HEK293 (cell line): Measurements from ENCODE around the gene CCDC8.

Experiments
- CTCF ChIA-PET: fragments of 350-600 bp; formaldehyde crosslinking; extraction: SDS; loops from one replicate; lab custom pipeline; 2021; ENCODE audit warnings: antibody characterized with exemption; lab: Yijun Ruan, JAX
- POLR2A ChIA-PET: fragments of 300-600 bp; formaldehyde crosslinking; extraction: SDS; loops from one replicate; lab custom pipeline; 2020; ENCODE audit warnings: antibody characterized with exemption, inconsistent platforms; lab: Yijun Ruan, JAX
- H3K27ac ChIP-seq: fragments of 200-500 bp; sonication (Bioruptor generic); 2 replicates; pipeline ENCODE4 v1.5.1; 2014; ENCODE audit warnings: low read depth, low read length, control low read depth, inconsistent platforms; ENCODE audit errors: extremely low read depth
- H3K36me3 ChIP-seq, 2 experiments: fragments of 200-500 bp in 1 of 2; sonication (Bioruptor generic) in 1 of 2; 1 replicate in 1 of 2; 2 replicates in 1 of 2; pipeline ENCODE4 v1.5.1; 2014 to 2017; ENCODE audit warnings: inconsistent platforms in 2 of 2, low read length in 2 of 2; ENCODE audit not compliant: control insufficient read depth in 2 of 2, insufficient read depth in 1 of 2
- H3K4me1 ChIP-seq: fragments of 200-500 bp; sonication (Bioruptor generic); 2 replicates; pipeline ENCODE4 v1.5.1; 2014; ENCODE audit warnings: mild to moderate bottlenecking, low read length, inconsistent platforms; ENCODE audit not compliant: control insufficient read depth, insufficient read depth
- H3K4me3 ChIP-seq: 2 replicates; pipeline ENCODE4 v1.5.1; 2011; ENCODE audit warnings: low read depth, mild to moderate bottlenecking, control low read depth, low read length, moderate library complexity
- H3K9me3 ChIP-seq: fragments of 200-500 bp; sonication (Bioruptor generic); 2 replicates; pipeline ENCODE4 v1.5.1; 2014; ENCODE audit warnings: low read depth, low read length, inconsistent platforms; ENCODE audit not compliant: control insufficient read depth, insufficient read depth
- AEBP2 ChIP-seq: fragments of 450-650 bp; formaldehyde crosslinking; IDR thresholded peaks from 2 replicates; pipeline ENCODE4 v1.5.1; 2016; ENCODE audit warnings: missing biosample characterization, missing genetic modification characterization, borderline replicate concordance
- CTCF ChIP-seq: fragments of 450-650 bp; formaldehyde crosslinking; IDR thresholded peaks from 2 replicates; pipeline ENCODE4 v1.5.1; 2016; ENCODE audit warnings: missing biosample characterization, missing genetic modification characterization
- PRDM6 ChIP-seq: fragments of 450-650 bp; formaldehyde crosslinking; IDR thresholded peaks from 2 replicates; pipeline ENCODE4 v1.5.1; 2017; ENCODE audit warnings: missing biosample characterization, missing genetic modification characterization
- SCRT1 ChIP-seq: fragments of 450-650 bp; formaldehyde crosslinking; IDR thresholded peaks from 2 replicates; pipeline ENCODE4 v1.5.1; 2016; ENCODE audit warnings: missing biosample characterization, missing genetic modification characterization, borderline replicate concordance
- SP3 ChIP-seq: fragments of 450-650 bp; formaldehyde crosslinking; IDR thresholded peaks from 2 replicates; pipeline ENCODE4 v1.5.1; 2016; ENCODE audit warnings: missing biosample characterization, missing genetic modification characterization
- YY2 ChIP-seq: fragments of 450-650 bp; formaldehyde crosslinking; IDR thresholded peaks from 2 replicates; pipeline ENCODE4 v1.5.1; 2016; ENCODE audit warnings: missing biosample characterization, missing genetic modification characterization
- ZBTB17 ChIP-seq: fragments of 450-650 bp; formaldehyde crosslinking; IDR thresholded peaks from 2 replicates; pipeline ENCODE4 v1.5.1; 2016; ENCODE audit warnings: missing biosample characterization, missing genetic modification characterization
- ZIC2 ChIP-seq: fragments of 450-650 bp; formaldehyde crosslinking; IDR thresholded peaks from 2 replicates; pipeline ENCODE4 v1.5.1; 2016; ENCODE audit warnings: missing biosample characterization, missing genetic modification characterization
- ZNF10 ChIP-seq: fragments of 450-650 bp; formaldehyde crosslinking; IDR thresholded peaks from 2 replicates; pipeline ENCODE4 v1.5.1; 2017; ENCODE audit warnings: missing biosample characterization, missing genetic modification characterization
- ZNF112 ChIP-seq: fragments of 450-650 bp; formaldehyde crosslinking; IDR thresholded peaks from 2 replicates; pipeline ENCODE4 v1.5.0; 2017; ENCODE audit warnings: missing biosample characterization, missing genetic modification characterization
- ZNF138 ChIP-seq: fragments of 450-650 bp; formaldehyde crosslinking; IDR thresholded peaks from 2 replicates; pipeline ENCODE4 v1.5.1; 2016; ENCODE audit warnings: missing biosample characterization, missing genetic modification characterization, borderline replicate concordance
- ZNF175 ChIP-seq: fragments of 450-650 bp; formaldehyde crosslinking; IDR thresholded peaks from 2 replicates; pipeline ENCODE4 v1.5.1; 2016; ENCODE audit warnings: missing biosample characterization, missing genetic modification characterization
- ZNF202 ChIP-seq: fragments of 450-650 bp; formaldehyde crosslinking; IDR thresholded peaks from 2 replicates; pipeline ENCODE4 v1.5.1; 2016; ENCODE audit warnings: missing biosample characterization, missing genetic modification characterization, borderline replicate concordance
- ZNF274 ChIP-seq, 2 experiments: fragments of 200-500 bp in 1 of 2; fragments of 450-650 bp in 1 of 2; sonication (Bioruptor generic) in 1 of 2; formaldehyde crosslinking in 1 of 2; IDR thresholded peaks; 2 replicates each; pipeline versions ENCODE4 v1.5.1 to v1.6.1; 2014 to 2016; ENCODE audit warnings: borderline replicate concordance in 1 of 2, inconsistent platforms in 1 of 2, low read length in 1 of 2, missing biosample characterization in 1 of 2, missing genetic modification characterization in 1 of 2
- ZNF292 ChIP-seq: fragments of 450-650 bp; formaldehyde crosslinking; IDR thresholded peaks from 2 replicates; pipeline ENCODE4 v1.5.1; 2016; ENCODE audit warnings: low read depth, missing biosample characterization, missing genetic modification characterization, borderline replicate concordance
- ZNF311 ChIP-seq: fragments of 450-650 bp; formaldehyde crosslinking; IDR thresholded peaks from 2 replicates; pipeline ENCODE4 v1.5.1; 2017; ENCODE audit warnings: missing biosample characterization, missing genetic modification characterization, borderline replicate concordance
- ZNF335 ChIP-seq: fragments of 450-650 bp; formaldehyde crosslinking; conservative IDR thresholded peaks from 2 replicates; pipeline ENCODE4 v1.5.1; 2016; ENCODE audit warnings: missing biosample characterization, missing genetic modification characterization
- ZNF350 ChIP-seq: fragments of 450-650 bp; formaldehyde crosslinking; IDR thresholded peaks from 2 replicates; pipeline ENCODE4 v1.5.0; 2017; ENCODE audit warnings: missing biosample characterization, mild to moderate bottlenecking, missing genetic modification characterization
- ZNF366 ChIP-seq: fragments of 450-650 bp; formaldehyde crosslinking; conservative IDR thresholded peaks from 2 replicates; pipeline ENCODE4 v1.5.1; 2016; ENCODE audit warnings: missing biosample characterization, missing genetic modification characterization
- ZNF37A ChIP-seq: fragments of 450-650 bp; IDR thresholded peaks from 2 replicates; pipeline ENCODE4 v1.5.1; 2018; ENCODE audit warnings: missing biosample characterization, missing genetic modification characterization
- ZNF514 ChIP-seq: fragments of 450-650 bp; formaldehyde crosslinking; IDR thresholded peaks from 2 replicates; pipeline ENCODE4 v1.5.1; 2016; ENCODE audit warnings: missing biosample characterization, missing genetic modification characterization
- ZNF548 ChIP-seq: fragments of 450-650 bp; formaldehyde crosslinking; IDR thresholded peaks from 2 replicates; pipeline ENCODE4 v1.5.1; 2016; ENCODE audit warnings: missing biosample characterization, missing genetic modification characterization
- ZNF549 ChIP-seq: fragments of 450-650 bp; IDR thresholded peaks from 2 replicates; pipeline ENCODE4 v1.5.1; 2018; ENCODE audit warnings: missing biosample characterization, missing genetic modification characterization, mild to moderate bottlenecking, inconsistent platforms, moderate library complexity
- ZNF624 ChIP-seq: fragments of 450-650 bp; formaldehyde crosslinking; IDR thresholded peaks from 2 replicates; pipeline ENCODE4 v1.5.1; 2017; ENCODE audit warnings: missing biosample characterization, missing genetic modification characterization
- ZNF660 ChIP-seq: fragments of 450-650 bp; IDR thresholded peaks from 2 replicates; pipeline ENCODE4 v1.5.1; 2018; ENCODE audit warnings: missing biosample characterization, mild to moderate bottlenecking, missing genetic modification characterization
- ZNF677 ChIP-seq: fragments of 450-650 bp; IDR thresholded peaks from 2 replicates; pipeline ENCODE4 v1.5.0; 2018; ENCODE audit warnings: missing biosample characterization, mild to moderate bottlenecking, missing genetic modification characterization, moderate library complexity
- ZNF704 ChIP-seq: fragments of 450-650 bp; formaldehyde crosslinking; IDR thresholded peaks from 2 replicates; pipeline ENCODE4 v1.5.1; 2016; ENCODE audit warnings: missing biosample characterization, missing genetic modification characterization
- ZNF791 ChIP-seq: fragments of 450-650 bp; formaldehyde crosslinking; IDR thresholded peaks from 2 replicates; pipeline ENCODE4 v1.5.1; 2016; ENCODE audit warnings: missing biosample characterization, missing genetic modification characterization
- ZNF792 ChIP-seq: fragments of 450-650 bp; formaldehyde crosslinking; IDR thresholded peaks from 2 replicates; pipeline ENCODE4 v1.5.1; 2016; ENCODE audit warnings: missing biosample characterization, missing genetic modification characterization
- ZNF830 ChIP-seq: fragments of 450-650 bp; IDR thresholded peaks from 2 replicates; pipeline ENCODE4 v1.5.0; 2018; ENCODE audit warnings: missing biosample characterization, missing genetic modification characterization, low read depth, mild to moderate bottlenecking, moderate library complexity
- ZSCAN4 ChIP-seq: fragments of 450-650 bp; formaldehyde crosslinking; IDR thresholded peaks from 2 replicates; pipeline ENCODE4 v1.5.1; 2017; ENCODE audit warnings: missing biosample characterization, missing genetic modification characterization

Gene CCDC8

GRCh38 chr19:46413262-46414031 lies at the start of gene CCDC8:
Gene CCDC8 (minus strand): TSS chr19:46413564. CDS start chr19:46412810, 754 bp downstream.
- H3K4me3 ChIP-seq, result peak within 1 kb of the TSS; percentile 48
- H3K4me1 ChIP-seq, result peaks cover 29% of the 10 kb centered on the region
- H3K36me3 ChIP-seq, result peaks cover 0 to 24% of the 10 kb centered on the region in 2 experiments; a peak in 2 of 3 replicates
- H3K27ac ChIP-seq, result peak within 1 kb of the TSS; percentile 88
- CTCF ChIA-PET, result interaction anchor here (0.6 to 2.5 kb wide), 5 partner anchors 12 to 241 kb away, joined by 3 to 9 read pairs (median 5); no protein-coding TSS in a partner anchor
- POLR2A ChIA-PET, result interaction anchor here (0.6 to 1.4 kb wide), 24 partner anchors 8 to 1114 kb away, joined by 3 to 10 read pairs (median 4); partner anchors contain the start of genes CCDC61, PNMA8B, PPP5C and SYMPK
- H3K9me3 ChIP-seq, result no peaks in the 10 kb centered on the region
- peak; percentile 48; the same call in 1 of the 2 replicates for TF ChIP-seq ZNF366 (tag by site-specific recombination)
- no peak for TF ChIP-seq ZSCAN4
- TF ChIP-seq ZNF311 (tag by site-specific recombination), result no peak
- TF ChIP-seq ZNF112 (tag by site-specific recombination), result no peak
- peak; percentile 94 for TF ChIP-seq ZNF335 (tag by site-specific recombination)
- TF ChIP-seq ZNF549, result no peak
- peak; percentile 84 for TF ChIP-seq ZNF10 (tag by site-specific recombination)
- peak; percentile 96 for TF ChIP-seq SP3 (tag by site-specific recombination)
- TF ChIP-seq ZNF175 (tag by site-specific recombination), result no peak
- 0 out of 2 replicates have a peak, but pooled peaks have one; percentile 7 for TF ChIP-seq ZNF792 (tag by site-specific recombination)
- TF ChIP-seq ZNF791 (tag by site-specific recombination), result no peak
- TF ChIP-seq ZNF350 (tag by site-specific recombination), result no peak
- no peak for TF ChIP-seq ZNF514 (tag by site-specific recombination)
- TF ChIP-seq ZNF138 (tag by site-specific recombination), result no peak
- no peak for TF ChIP-seq AEBP2 (tag by site-specific recombination)
- no peak for TF ChIP-seq PRDM6
- no peak for TF ChIP-seq ZNF830 (tag by site-specific recombination)
- TF ChIP-seq ZNF624, result no peak
- TF ChIP-seq ZNF37A, result no peak
- no peak for TF ChIP-seq ZNF704
- TF ChIP-seq YY2 (tag by site-specific recombination), result peak; percentile 24; the same call in 1 of the 2 replicates
- no peak for TF ChIP-seq ZNF202
- no peak for TF ChIP-seq ZNF548 (tag by site-specific recombination)
- TF ChIP-seq ZNF677 (tag by site-specific recombination), result no peak
- peak; percentile 82 for TF ChIP-seq ZNF660 (tag by site-specific recombination)
- no peak for TF ChIP-seq SCRT1 (tag by site-specific recombination)
- TF ChIP-seq CTCF, result no peak
- TF ChIP-seq ZIC2, result peak; percentile 67
- TF ChIP-seq ZNF292 (tag by site-specific recombination), result no peak
- no peak for TF ChIP-seq ZNF274 (IDR thresholded peaks at IDR 0.05; ENCODE audit: low read length)
- TF ChIP-seq ZNF274 (tag by site-specific recombination; IDR thresholded peaks at IDR 0.05; ENCODE audit: borderline replicate concordance), result no peak
- TF ChIP-seq ZBTB17 (tag by site-specific recombination), result peak; percentile 83
